Heart right ventricle (tissue), 16 donors: Measurements from ENCODE around the gene C3. TPM values are rescaled to one million over a fixed set of nuclear protein-coding genes. Genes with fewer than 3 reads are reported as not detected.

Experiments used
- ATAC-seq, 8 donors: fragments of 200-7000 bp; cut with Tn5 transposase; one replicate each; pipeline ENCODE4 v1.9.1; 2020; ENCODE audit warnings: mild to moderate bottlenecking in 8 of 8, moderate library complexity in 8 of 8, moderate number of reproducible peaks in 1 of 8
- DNase-seq, 2 donors: peaks; one replicate each; pipeline ENCODE4 v3.0.0-alpha.2; 2020
- H3K27ac ChIP-seq, 10 donors: fragments of 200-600 bp; sonication (generic) in 2 of 10; one replicate each; pipeline versions ENCODE4 v1.5.0 to v1.8.0; 2020 to 2022; ENCODE audit warnings: mild to moderate bottlenecking in 3 of 10
- H3K27me3 ChIP-seq, 7 donors: fragments of 200-600 bp; one replicate each; pipeline ENCODE4 v1.8.0; 2021 to 2022; ENCODE audit warnings: mild to moderate bottlenecking in 2 of 7
- H3K36me3 ChIP-seq, 9 donors: fragments of 200-600 bp; sonication (generic) in 1 of 9; one replicate each; pipeline versions ENCODE4 v1.5.0 to v1.8.0; 2020 to 2022; ENCODE audit warnings: mild to moderate bottlenecking in 2 of 9
- H3K4me1 ChIP-seq, 9 donors: fragments of 200-600 bp; sonication (generic) in 1 of 9; one replicate each; pipeline versions ENCODE4 v1.5.0 to v1.8.0; 2020 to 2022; ENCODE audit warnings: mild to moderate bottlenecking in 4 of 9
- H3K4me3 ChIP-seq, 10 donors: fragments of 200-600 bp; sonication (generic) in 2 of 10; one replicate each; pipeline versions ENCODE4 v1.5.0 to v1.8.0; 2020 to 2022; ENCODE audit warnings: mild to moderate bottlenecking in 7 of 10, moderate library complexity in 2 of 10
- H3K9me3 ChIP-seq, 11 donors: fragments of 200-600 bp in 10 of 11; sonication (generic) in 2 of 11; one replicate each; pipeline versions ENCODE4 v1.5.0 to v1.8.0; 2013 to 2022; ENCODE audit warnings: mild to moderate bottlenecking in 2 of 11, control low read depth in 1 of 11, moderate library complexity in 1 of 11
- CTCF ChIP-seq, 9 donors: fragments of 200-600 bp; sonication (generic) in 2 of 9; IDR thresholded peaks; one replicate each; pipeline versions ENCODE4 v1.5.0 to v1.8.0; 2021 to 2022; ENCODE audit warnings: antibody characterized with exemption in 9 of 9, mild to moderate bottlenecking in 5 of 9, moderate library complexity in 1 of 9
- WGBS, 2 donors: extraction: QIAGEN DNeasy Blood & Tissue Kit; methylation state at CpG; one replicate each; pipeline ENCODE4 v1.1.7; 2013; ENCODE audit warnings: inconsistent platforms in 1 of 2; 5-methylcytosine and 5-hydroxymethylcytosine counted together
- intact Hi-C, 10 donors: fragments of 100-400 bp; cut with DNase I; formaldehyde crosslinking; loops; one replicate each; pipeline versions ENCODE4 v1.11.1 to v1.14.2; 2022
- long read RNA-seq, 3 donors: library from polyadenylated mRNA; unstranded; transcript quantifications; one replicate each; pipeline ENCODE4 v2.0.0, GENCODE V29; 2020 to 2021
- polyA plus RNA-seq, 2 donors: library from polyadenylated mRNA; stranded (reverse); fragments of 200-250 nt; gene quantifications; one replicate each; pipeline ENCODE4 v1.2.3, GENCODE V29; 2013
- total RNA-seq, 10 donors: library from RNA; stranded (reverse); fragmentation: NEBNext Ultra II Directional in 3 of 10; extraction: Animal tissue kit (Norgen Biotek cat#: 25700) in 3 of 10; gene quantifications; one replicate each; pipeline versions ENCODE4 v1.2.1 to v1.2.4, GENCODE V29; 2021 to 2023
- donor health status: Arrhythmogenic right ventricular cardiomyopathy.
- donor health status: ischemic (EF 13 %, LVEDD 7.1; RV severe dilation, severe dysfunction).
- donor health status: healthy with polysubstance abuse.
- donor health status: DM: no; HTN: yes; CAD: no.
- donor health status: DM: no; HTN: no; CAD: no.
- donor health status: ischemic (EF 25% LVEDD 6.9; RV normal size, moderate dysfunction).
- donor health status: ischemic (EF 25% LVEDD 5.7; RV mildly dilated, moderate dysfunction).
- donor health status: healthy.
- donor health status: DM: yes; HTN: yes; CAD: no.
- donor health status: Ischemic cardiomyopathy.
- donor health status: ischemic (EF 35%, LVEDD 5.7; RV mildly dilated, moderate dysfunction).
- donor health status: nonischemic (EF 11% LVEDD 7.7; RV severe dilation, severe dysfunction).
- donor health status: DM: yes; HTN: yes; CAD: no.
- donor health status: PGD.
- donor health status: ischemic (EF 29% LVEDD 5.4; RV normal size, mild dysfunction).
- donor health status: nonischemic (EF 23%, LVEDD 6.1; RV moderate dilation, normal function).

The C3 gene
- total RNA-seq, result 100 to 1,000 TPM in 5 of 10 donors, 10 to 100 TPM in 5; 23.0 to 438 (median 111) TPM
- polyA plus RNA-seq, result 100 to 1,000 TPM; 275 to 475 TPM
- long read RNA-seq, donor 1, full-length matches to known transcripts, result 30 of 223 reads
- long read RNA-seq, donor 1, partial matches to known transcripts, result 189 of 223 reads
- long read RNA-seq, donor 1, other reads (novel, unspliced or antisense), result 4 of 223 reads
- long read RNA-seq, donor 2, full-length matches to known transcripts, result 14 of 123 reads
- long read RNA-seq, donor 2, partial matches to known transcripts, result 98 of 123 reads
- long read RNA-seq, donor 2, other reads (novel, unspliced or antisense), result 11 of 123 reads
- long read RNA-seq, donor 3, full-length matches to known transcripts, result 6 of 126 reads
- long read RNA-seq, donor 3, partial matches to known transcripts, result 111 of 126 reads
- long read RNA-seq, donor 3, other reads (novel, unspliced or antisense), result 9 of 126 reads

GRCh38 chr19:6720369-6721137, at the start of gene C3:
Gene C3 (minus strand): TSS chr19:6720650. CDS start chr19:6720589, 61 bp downstream.
- DNase-seq (peak in 1 of 2 donors; percentile 51), ATAC-seq (peak; percentile 72 to 88 (median 82))
- no peaks in the 10 kb centered on the region for H3K9me3 ChIP-seq
- H3K27ac ChIP-seq, result peak within 1 kb of the TSS in 3 of 10 donors; percentile 10 to 40 (median 25)
- peaks cover 0 to 15% (median 0%) of the 10 kb centered on the region in 7 donors for H3K27me3 ChIP-seq
- H3K4me1 ChIP-seq, result peaks cover 0 to 45% (median 0%) of the 10 kb centered on the region in 9 donors
- H3K4me3 ChIP-seq, result peak within 1 kb of the TSS in 8 of 10 donors; percentile 4 to 42 (median 25)
- no peak for TF ChIP-seq CTCF (IDR thresholded peaks at IDR 0.05)
- intact Hi-C loops, result no loop called here
- H3K36me3 ChIP-seq, result no peaks in the 10 kb centered on the region
- WGBS, 2 donors, result 47 to 52% methylated on average over 4 of the region's 4 CpGs

- Histone ChIP-seq H3K27ac (no peak overlapping the region), H3K27me3 (peaks cover 7 to 62% (median 34%) of the 10 kb centered on the region in 7 donors), H3K4me3 (no peak overlapping the region), H3K9me3 (no peaks in the 10 kb centered on the region), H3K4me1 (peaks cover 3 to 38% (median 21%) of the 10 kb centered on the region in 9 donors), H3K36me3 (no peaks in the 10 kb centered on the region)
- ATAC-seq (no peak), DNase-seq (no peak)
- TF ChIP-seq CTCF (IDR thresholded peaks at IDR 0.05), result peak in 8 of 9 donors; percentile 9 to 53 (median 42)
- intact Hi-C loops, result loop anchor here in 2 of 10 donors (10.0 kb wide), 1 partner anchor 134 kb away; no protein-coding TSS in a partner anchor
- WGBS, 2 donors, result 56 to 59% methylated on average over 11 of the region's 11 CpGs
These were observed 48.7 kb upstream of the C3 start for GRCh38 chr19:6769006-6769619.

GRCh38 chr19:6768236-6768785, 47.9 kb upstream of the C3 start:
- WGBS, 2 donors, result 58 to 62% methylated on average over 8 of the region's 8 CpGs
- ATAC-seq (no peak), DNase-seq (no peak)
- Histone ChIP-seq H3K27me3 (peaks cover 7 to 69% (median 34%) of the 10 kb centered on the region in 7 donors), H3K27ac (peak overlapping the region in 1 of 10 donors; percentile 74), H3K9me3 (no peaks in the 10 kb centered on the region), H3K4me3 (peak overlapping the region in 1 of 10 donors; percentile 55), H3K4me1 (peaks cover 3 to 38% (median 21%) of the 10 kb centered on the region in 9 donors), H3K36me3 (no peaks in the 10 kb centered on the region)
- intact Hi-C loops, result loop anchor here in 2 of 10 donors (10.0 kb wide), 1 partner anchor 134 kb away; no protein-coding TSS in a partner anchor
- TF ChIP-seq CTCF (IDR thresholded peaks at IDR 0.05), result no peak
